SU-DHL-6 (cell line): ENCODE data around the gene CLCNKB.

Experiments
- EZH2phosphoT487 ChIP-seq: fragments of 200-600 bp; sonication (generic), shearing (Covaris generic); conservative IDR thresholded peaks from 2 replicates; pipeline ENCODE4 v1.6.1; 2018; ENCODE audit warnings: mild to moderate bottlenecking, antibody characterized with exemption, low read length, moderate library complexity, mixed read lengths
- TF ChIP-seq, protein P1 (sequence below): fragments of 200-600 bp; sonication (generic); IDR thresholded peaks from one replicate; pipeline ENCODE4 v1.5.1; 2017; ENCODE audit warnings: antibody characterized with exemption, mild to moderate bottlenecking, low read length, moderate library complexity; ENCODE audit not compliant: insufficient read depth, poor library complexity, severe bottlenecking

DNA sequence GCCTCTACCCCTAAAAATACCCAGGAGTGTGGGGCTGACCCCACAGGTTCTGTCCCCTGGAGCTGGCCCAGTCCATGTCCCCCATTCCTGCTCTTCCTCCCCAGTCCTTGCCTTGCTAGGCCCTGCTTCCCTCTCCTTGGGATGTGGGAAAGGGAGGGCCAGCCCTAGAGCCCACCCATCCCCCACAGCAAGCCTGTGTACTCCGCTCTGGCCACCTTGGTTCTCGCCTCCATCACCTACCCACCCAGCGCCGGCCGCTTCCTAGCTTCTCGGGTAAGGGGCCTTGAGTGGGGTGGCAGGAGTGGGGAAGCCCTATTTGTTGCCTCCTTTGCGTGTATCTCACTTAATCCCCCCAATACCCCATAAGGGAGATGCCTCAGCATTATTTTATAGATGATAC is 6.7 kb downstream of the CLCNKB start:
- TF ChIP-seq, protein P1, sequence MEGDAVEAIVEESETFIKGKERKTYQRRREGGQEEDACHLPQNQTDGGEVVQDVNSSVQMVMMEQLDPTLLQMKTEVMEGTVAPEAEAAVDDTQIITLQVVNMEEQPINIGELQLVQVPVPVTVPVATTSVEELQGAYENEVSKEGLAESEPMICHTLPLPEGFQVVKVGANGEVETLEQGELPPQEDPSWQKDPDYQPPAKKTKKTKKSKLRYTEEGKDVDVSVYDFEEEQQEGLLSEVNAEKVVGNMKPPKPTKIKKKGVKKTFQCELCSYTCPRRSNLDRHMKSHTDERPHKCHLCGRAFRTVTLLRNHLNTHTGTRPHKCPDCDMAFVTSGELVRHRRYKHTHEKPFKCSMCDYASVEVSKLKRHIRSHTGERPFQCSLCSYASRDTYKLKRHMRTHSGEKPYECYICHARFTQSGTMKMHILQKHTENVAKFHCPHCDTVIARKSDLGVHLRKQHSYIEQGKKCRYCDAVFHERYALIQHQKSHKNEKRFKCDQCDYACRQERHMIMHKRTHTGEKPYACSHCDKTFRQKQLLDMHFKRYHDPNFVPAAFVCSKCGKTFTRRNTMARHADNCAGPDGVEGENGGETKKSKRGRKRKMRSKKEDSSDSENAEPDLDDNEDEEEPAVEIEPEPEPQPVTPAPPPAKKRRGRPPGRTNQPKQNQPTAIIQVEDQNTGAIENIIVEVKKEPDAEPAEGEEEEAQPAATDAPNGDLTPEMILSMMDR: no peak
- TF ChIP-seq EZH2phosphoT487: no peak
